ENCODE measurements around the gene VSIG10. TPM values are rescaled to one million over a fixed set of nuclear protein-coding genes. Genes with fewer than 3 reads are reported as not detected.

Gene VSIG10
- total and polyA plus RNA-seq, 2 of the 13 experiments (the other 11 are each of a cell fraction or from before 2014, with no cell fraction given): 25.6 to 42.5 TPM

DNA sequence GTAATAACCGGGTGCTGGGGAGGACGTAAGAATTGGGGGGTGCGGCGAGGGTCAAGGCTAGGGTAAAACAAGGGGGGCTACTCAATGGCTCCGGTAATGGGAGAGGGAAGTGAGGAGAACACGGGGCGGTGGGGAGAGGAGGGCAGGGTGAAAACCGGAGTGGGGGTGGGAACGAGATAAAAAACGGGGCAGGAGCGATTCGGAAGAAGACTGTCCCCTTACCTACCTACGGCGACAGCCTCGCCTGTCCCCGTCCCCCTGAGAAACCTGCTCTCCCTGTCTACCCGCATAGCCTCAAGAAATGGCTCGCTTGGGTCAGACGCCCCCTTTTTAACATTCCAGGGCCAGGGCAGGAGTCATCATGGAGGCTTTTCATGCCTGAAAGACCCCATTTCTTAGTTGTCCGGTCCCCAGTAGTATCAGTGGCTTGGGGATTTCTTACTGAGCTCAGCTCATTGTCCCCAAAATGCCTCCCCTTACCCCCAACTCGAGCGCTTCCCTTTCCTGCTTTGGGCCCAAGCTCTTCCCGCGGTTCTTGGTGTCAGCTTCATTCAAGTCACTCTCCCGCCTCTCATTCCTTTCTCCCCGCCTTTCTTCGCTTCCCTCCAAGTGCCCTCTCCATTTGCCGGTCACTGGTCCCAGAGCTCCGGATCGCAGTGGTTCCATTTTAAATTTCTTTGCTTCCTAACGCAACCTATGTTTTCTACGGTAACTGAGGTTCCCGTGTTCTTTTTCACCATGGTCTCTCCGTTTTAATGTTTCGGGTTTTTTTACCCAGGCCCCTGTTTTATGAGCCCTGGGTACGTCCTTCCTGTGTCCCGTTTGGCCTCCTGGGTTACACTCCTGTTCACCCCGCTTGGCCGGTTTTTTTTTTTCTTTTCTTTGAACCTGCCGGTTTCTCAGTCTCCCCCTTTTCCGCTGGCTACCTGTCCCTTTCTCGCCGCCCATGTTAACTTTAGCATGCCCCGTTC lies 41.7 kb downstream of the VSIG10 start (continued):
- TF ChIP-seq, protein P1, sequence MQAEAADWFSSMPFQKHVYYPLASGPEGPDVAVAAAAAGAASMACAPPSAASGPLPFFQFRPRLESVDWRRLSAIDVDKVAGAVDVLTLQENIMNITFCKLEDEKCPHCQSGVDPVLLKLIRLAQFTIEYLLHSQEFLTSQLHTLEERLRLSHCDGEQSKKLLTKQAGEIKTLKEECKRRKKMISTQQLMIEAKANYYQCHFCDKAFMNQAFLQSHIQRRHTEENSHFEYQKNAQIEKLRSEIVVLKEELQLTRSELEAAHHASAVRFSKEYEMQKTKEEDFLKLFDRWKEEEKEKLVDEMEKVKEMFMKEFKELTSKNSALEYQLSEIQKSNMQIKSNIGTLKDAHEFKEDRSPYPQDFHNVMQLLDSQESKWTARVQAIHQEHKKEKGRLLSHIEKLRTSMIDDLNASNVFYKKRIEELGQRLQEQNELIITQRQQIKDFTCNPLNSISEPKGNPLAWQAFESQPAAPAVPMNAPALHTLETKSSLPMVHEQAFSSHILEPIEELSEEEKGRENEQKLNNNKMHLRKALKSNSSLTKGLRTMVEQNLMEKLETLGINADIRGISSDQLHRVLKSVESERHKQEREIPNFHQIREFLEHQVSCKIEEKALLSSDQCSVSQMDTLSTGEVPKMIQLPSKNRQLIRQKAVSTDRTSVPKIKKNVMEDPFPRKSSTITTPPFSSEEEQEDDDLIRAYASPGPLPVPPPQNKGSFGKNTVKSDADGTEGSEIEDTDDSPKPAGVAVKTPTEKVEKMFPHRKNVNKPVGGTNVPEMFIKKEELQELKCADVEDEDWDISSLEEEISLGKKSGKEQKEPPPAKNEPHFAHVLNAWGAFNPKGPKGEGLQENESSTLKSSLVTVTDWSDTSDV (CRISPR knock-in tag; IDR thresholded peaks at IDR 0.05): no peak
- TF ChIP-seq, protein P2, sequence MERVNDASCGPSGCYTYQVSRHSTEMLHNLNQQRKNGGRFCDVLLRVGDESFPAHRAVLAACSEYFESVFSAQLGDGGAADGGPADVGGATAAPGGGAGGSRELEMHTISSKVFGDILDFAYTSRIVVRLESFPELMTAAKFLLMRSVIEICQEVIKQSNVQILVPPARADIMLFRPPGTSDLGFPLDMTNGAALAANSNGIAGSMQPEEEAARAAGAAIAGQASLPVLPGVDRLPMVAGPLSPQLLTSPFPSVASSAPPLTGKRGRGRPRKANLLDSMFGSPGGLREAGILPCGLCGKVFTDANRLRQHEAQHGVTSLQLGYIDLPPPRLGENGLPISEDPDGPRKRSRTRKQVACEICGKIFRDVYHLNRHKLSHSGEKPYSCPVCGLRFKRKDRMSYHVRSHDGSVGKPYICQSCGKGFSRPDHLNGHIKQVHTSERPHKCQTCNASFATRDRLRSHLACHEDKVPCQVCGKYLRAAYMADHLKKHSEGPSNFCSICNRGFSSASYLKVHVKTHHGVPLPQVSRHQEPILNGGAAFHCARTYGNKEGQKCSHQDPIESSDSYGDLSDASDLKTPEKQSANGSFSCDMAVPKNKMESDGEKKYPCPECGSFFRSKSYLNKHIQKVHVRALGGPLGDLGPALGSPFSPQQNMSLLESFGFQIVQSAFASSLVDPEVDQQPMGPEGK (CRISPR knock-in tag; IDR thresholded peaks at IDR 0.05): 0 out of 2 replicates have a peak, but pooled peaks have one; percentile 26
- no peak for TF ChIP-seq KDM4B (CRISPR knock-in tag; IDR thresholded peaks at IDR 0.05)
- no peak for TF ChIP-seq ZNF230 (CRISPR knock-in tag; IDR thresholded peaks at IDR 0.05)
- no peak for TF ChIP-seq SP5 (CRISPR knock-in tag; IDR thresholded peaks at IDR 0.05; ENCODE audit: borderline replicate concordance, low read depth)
- TF ChIP-seq KDM2A (CRISPR knock-in tag; IDR thresholded peaks at IDR 0.05; ENCODE audit: borderline replicate concordance, low read depth): peak; percentile 45; the same call in 1 of the 2 replicates
- TF ChIP-seq MAFK (conservative IDR thresholded peaks at IDR 0.05 in 1 of 2, IDR thresholded peaks at IDR 0.05 in 1 of 2; ENCODE audit: low read length in 2 of 2): no peak
- no peak for TF ChIP-seq ZKSCAN5 (CRISPR knock-in tag; IDR thresholded peaks at IDR 0.05)
- no peak for TF ChIP-seq ELF3 (CRISPR knock-in tag; IDR thresholded peaks at IDR 0.05)
- TF ChIP-seq ZNF3 (CRISPR knock-in tag; IDR thresholded peaks at IDR 0.05): no peak
- no peak for TF ChIP-seq TEAD3 (CRISPR knock-in tag; optimal IDR thresholded peaks at IDR 0.05; ENCODE audit: borderline replicate concordance)
- TF ChIP-seq ZNF816 (CRISPR knock-in tag; IDR thresholded peaks at IDR 0.05; ENCODE audit: borderline replicate concordance): no peak
- TF ChIP-seq ZNF720 (CRISPR knock-in tag; IDR thresholded peaks at IDR 0.05): no peak
- TF ChIP-seq, protein P3, sequence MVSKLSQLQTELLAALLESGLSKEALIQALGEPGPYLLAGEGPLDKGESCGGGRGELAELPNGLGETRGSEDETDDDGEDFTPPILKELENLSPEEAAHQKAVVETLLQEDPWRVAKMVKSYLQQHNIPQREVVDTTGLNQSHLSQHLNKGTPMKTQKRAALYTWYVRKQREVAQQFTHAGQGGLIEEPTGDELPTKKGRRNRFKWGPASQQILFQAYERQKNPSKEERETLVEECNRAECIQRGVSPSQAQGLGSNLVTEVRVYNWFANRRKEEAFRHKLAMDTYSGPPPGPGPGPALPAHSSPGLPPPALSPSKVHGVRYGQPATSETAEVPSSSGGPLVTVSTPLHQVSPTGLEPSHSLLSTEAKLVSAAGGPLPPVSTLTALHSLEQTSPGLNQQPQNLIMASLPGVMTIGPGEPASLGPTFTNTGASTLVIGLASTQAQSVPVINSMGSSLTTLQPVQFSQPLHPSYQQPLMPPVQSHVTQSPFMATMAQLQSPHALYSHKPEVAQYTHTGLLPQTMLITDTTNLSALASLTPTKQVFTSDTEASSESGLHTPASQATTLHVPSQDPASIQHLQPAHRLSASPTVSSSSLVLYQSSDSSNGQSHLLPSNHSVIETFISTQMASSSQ (IDR thresholded peaks at IDR 0.05; ENCODE audit: low read depth): no peak
- TF ChIP-seq, protein P3 (CRISPR knock-in tag; IDR thresholded peaks at IDR 0.05; ENCODE audit: borderline replicate concordance): no peak
- TF ChIP-seq NFRKB (IDR thresholded peaks at IDR 0.05): no peak
- TF ChIP-seq ZNF543 (CRISPR knock-in tag; IDR thresholded peaks at IDR 0.05): no peak
- TF ChIP-seq, protein P4, sequence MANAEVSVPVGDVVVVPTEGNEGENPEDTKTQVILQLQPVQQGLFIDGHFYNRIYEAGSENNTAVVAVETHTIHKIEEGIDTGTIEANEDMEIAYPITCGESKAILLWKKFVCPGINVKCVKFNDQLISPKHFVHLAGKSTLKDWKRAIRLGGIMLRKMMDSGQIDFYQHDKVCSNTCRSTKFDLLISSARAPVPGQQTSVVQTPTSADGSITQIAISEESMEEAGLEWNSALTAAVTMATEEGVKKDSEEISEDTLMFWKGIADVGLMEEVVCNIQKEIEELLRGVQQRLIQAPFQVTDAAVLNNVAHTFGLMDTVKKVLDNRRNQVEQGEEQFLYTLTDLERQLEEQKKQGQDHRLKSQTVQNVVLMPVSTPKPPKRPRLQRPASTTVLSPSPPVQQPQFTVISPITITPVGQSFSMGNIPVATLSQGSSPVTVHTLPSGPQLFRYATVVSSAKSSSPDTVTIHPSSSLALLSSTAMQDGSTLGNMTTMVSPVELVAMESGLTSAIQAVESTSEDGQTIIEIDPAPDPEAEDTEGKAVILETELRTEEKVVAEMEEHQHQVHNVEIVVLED (CRISPR knock-in tag; IDR thresholded peaks at IDR 0.05; ENCODE audit: borderline replicate concordance): no peak
- TF ChIP-seq PHF8 (CRISPR knock-in tag; IDR thresholded peaks at IDR 0.05): no peak
